Tibial nerve (tissue), 4 donors: ENCODE data around the gene SLC39A10.
"Not testable (repeated sequence)": the region's sequence is repeated elsewhere in the genome, so short reads cannot be mapped to it uniquely, and the experiment has no call there.

Source experiments
- EP300 ChIP-seq, 2 donors: sonication (generic); formaldehyde crosslinking; IDR thresholded peaks; one replicate each; pipeline ENCODE4 v1.6.1; 2017; ENCODE audit warnings: antibody characterized with exemption in 2 of 2, mild to moderate bottlenecking in 1 of 2
- POLR2A ChIP-seq, 2 donors: fragments of 450-650 bp; IDR thresholded peaks; one replicate each; pipeline ENCODE4 v1.6.1; 2017; ENCODE audit warnings: antibody characterized with exemption in 2 of 2, mild to moderate bottlenecking in 2 of 2, moderate library complexity in 2 of 2
- TF ChIP-seq, protein P1 (sequence below), 5 experiments: fragments of 200-600 bp in 3 of 5; fragments of 450-650 bp in 2 of 5; sonication (generic) in 3 of 5; IDR thresholded peaks; one replicate each; pipeline ENCODE4 v1.5.1; 2016 to 2019; ENCODE audit warnings: antibody characterized with exemption in 5 of 5, mild to moderate bottlenecking in 3 of 5, moderate library complexity in 2 of 5

- TF ChIP-seq EP300, POLR2A (IDR thresholded peaks at IDR 0.05): not testable (repeated sequence)
- TF ChIP-seq, protein P1, sequence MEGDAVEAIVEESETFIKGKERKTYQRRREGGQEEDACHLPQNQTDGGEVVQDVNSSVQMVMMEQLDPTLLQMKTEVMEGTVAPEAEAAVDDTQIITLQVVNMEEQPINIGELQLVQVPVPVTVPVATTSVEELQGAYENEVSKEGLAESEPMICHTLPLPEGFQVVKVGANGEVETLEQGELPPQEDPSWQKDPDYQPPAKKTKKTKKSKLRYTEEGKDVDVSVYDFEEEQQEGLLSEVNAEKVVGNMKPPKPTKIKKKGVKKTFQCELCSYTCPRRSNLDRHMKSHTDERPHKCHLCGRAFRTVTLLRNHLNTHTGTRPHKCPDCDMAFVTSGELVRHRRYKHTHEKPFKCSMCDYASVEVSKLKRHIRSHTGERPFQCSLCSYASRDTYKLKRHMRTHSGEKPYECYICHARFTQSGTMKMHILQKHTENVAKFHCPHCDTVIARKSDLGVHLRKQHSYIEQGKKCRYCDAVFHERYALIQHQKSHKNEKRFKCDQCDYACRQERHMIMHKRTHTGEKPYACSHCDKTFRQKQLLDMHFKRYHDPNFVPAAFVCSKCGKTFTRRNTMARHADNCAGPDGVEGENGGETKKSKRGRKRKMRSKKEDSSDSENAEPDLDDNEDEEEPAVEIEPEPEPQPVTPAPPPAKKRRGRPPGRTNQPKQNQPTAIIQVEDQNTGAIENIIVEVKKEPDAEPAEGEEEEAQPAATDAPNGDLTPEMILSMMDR (IDR thresholded peaks at IDR 0.05): not testable (repeated sequence)
Observed at GRCh38 chr2:195644708-195645107, 12.3 kb upstream of the SLC39A10 start.
